SK-N-SH treated with all-trans-retinoic acid at 6 μM for 48 hours (cell line): Measurements from ENCODE around the gene RUNDC3A.
"Not testable (repeated sequence)": the region's sequence is repeated elsewhere in the genome, so short reads cannot be mapped to it uniquely, and the experiment has no call there.

Source experiments
- BACH2 ChIP-seq: fragments of 250-450 bp; sonication (Bioruptor Pico); IDR thresholded peaks from 2 replicates; pipeline ENCODE4 v1.9.0; 2021; ENCODE audit warnings: mild to moderate bottlenecking, borderline replicate concordance
- CSRNP3 ChIP-seq: fragments of 250-450 bp; sonication (Bioruptor Pico); IDR thresholded peaks from 2 replicates; pipeline ENCODE4 v1.5.1; 2021; ENCODE audit warnings: mild to moderate bottlenecking, moderate library complexity
- OSR1 ChIP-seq: fragments of 250-450 bp; sonication (Bioruptor Pico); IDR thresholded peaks from 2 replicates; pipeline ENCODE4 v1.8.0; 2022; ENCODE audit warnings: moderate library complexity, mild to moderate bottlenecking, inconsistent platforms
- PATZ1 ChIP-seq: fragments of 250-450 bp; sonication (Bioruptor Pico); IDR thresholded peaks from 2 replicates; pipeline ENCODE4 v1.8.0; 2020; ENCODE audit warnings: mild to moderate bottlenecking, moderate library complexity, borderline replicate concordance
- RARB ChIP-seq: fragments of 250-450 bp; sonication (Bioruptor Pico); IDR thresholded peaks from 2 replicates; pipeline ENCODE4 v1.8.0; 2021; ENCODE audit warnings: mild to moderate bottlenecking, moderate library complexity
- ZC3H10 ChIP-seq: fragments of 250-450 bp; sonication (Bioruptor Pico); IDR thresholded peaks from 2 replicates; pipeline ENCODE4 v1.5.1; 2021; ENCODE audit warnings: mild to moderate bottlenecking, moderate library complexity
- ZFP3 ChIP-seq: fragments of 250-450 bp; sonication (Bioruptor Pico); IDR thresholded peaks from 2 replicates; pipeline ENCODE4 v1.5.0; 2020; ENCODE audit warnings: mild to moderate bottlenecking, moderate library complexity
- ZFP30 ChIP-seq: fragments of 450-650 bp; formaldehyde crosslinking; IDR thresholded peaks from 2 replicates; pipeline ENCODE4 v1.5.0; 2022; ENCODE audit warnings: mild to moderate bottlenecking, moderate library complexity

GRCh38 chr17:44340553-44340952 lies 32.2 kb downstream of the RUNDC3A start:
- TF ChIP-seq PATZ1 (CRISPR knock-in tag); BACH2; RARB (CRISPR knock-in tag); OSR1 (CRISPR knock-in tag); ZFP3 (CRISPR knock-in tag); ZFP30 (CRISPR knock-in tag); ZC3H10 (CRISPR knock-in tag); CSRNP3 (CRISPR knock-in tag): not testable (repeated sequence)
